WI38 (cell line): ENCODE data around the gene KCNIP1.

Experiments used
- H3K4me3 ChIP-seq: 2 replicates; pipeline ENCODE4 v1.5.1; 2011; ENCODE audit warnings: low read depth, mild to moderate bottlenecking, control low read depth, low read length
- TF ChIP-seq, protein P1 (sequence below): IDR thresholded peaks from 2 replicates; pipeline ENCODE4 v1.5.1; 2012; ENCODE audit warnings: low read depth, mild to moderate bottlenecking, control low read depth, low read length

KCNIP1 gene

DNA sequence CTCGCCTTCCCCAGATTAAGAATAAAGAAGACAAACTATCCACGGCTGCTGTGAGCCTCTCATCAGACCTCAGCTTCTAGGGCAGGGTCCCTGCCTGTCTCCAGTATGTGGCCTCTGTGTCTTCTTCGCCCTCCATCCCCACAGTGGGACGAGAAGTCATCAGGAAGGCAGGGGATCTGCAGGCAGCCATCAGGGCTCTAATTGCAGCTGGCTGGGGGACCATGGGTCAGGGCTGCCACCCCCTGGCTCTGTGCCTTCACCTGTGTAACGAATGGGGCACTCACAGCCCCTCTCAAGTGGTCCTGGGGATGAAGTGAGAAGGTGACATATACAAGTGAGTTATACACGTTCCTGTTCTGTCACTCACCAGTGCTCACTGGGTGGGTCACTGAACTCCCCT, 139.8 kb downstream of the KCNIP1 start:
- no peak overlapping the region for H3K4me3 ChIP-seq
- TF ChIP-seq, protein P1, sequence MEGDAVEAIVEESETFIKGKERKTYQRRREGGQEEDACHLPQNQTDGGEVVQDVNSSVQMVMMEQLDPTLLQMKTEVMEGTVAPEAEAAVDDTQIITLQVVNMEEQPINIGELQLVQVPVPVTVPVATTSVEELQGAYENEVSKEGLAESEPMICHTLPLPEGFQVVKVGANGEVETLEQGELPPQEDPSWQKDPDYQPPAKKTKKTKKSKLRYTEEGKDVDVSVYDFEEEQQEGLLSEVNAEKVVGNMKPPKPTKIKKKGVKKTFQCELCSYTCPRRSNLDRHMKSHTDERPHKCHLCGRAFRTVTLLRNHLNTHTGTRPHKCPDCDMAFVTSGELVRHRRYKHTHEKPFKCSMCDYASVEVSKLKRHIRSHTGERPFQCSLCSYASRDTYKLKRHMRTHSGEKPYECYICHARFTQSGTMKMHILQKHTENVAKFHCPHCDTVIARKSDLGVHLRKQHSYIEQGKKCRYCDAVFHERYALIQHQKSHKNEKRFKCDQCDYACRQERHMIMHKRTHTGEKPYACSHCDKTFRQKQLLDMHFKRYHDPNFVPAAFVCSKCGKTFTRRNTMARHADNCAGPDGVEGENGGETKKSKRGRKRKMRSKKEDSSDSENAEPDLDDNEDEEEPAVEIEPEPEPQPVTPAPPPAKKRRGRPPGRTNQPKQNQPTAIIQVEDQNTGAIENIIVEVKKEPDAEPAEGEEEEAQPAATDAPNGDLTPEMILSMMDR, result no peak

DNA sequence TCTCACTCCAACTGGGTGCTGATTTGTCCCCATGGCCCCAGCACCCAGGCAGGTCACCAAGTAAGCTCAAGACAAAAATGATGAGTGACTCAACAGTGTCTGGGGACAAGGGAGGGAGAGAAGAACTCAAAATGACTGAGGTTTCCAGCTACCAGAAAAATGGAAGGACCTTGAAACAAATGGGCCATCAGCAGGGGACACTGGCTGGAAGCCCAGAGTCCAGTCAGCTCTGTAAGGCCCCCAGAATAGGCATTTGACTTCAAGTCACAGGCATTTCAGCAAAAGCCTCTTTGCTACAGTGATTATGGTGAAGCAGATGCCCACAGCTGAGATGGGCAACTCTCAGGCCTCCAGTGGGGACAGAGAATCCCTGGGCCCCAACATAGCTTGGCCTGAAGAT, 140.7 kb downstream of the KCNIP1 start:
- TF ChIP-seq, protein P1, result no peak
- H3K4me3 ChIP-seq, result no peak overlapping the region

DNA sequence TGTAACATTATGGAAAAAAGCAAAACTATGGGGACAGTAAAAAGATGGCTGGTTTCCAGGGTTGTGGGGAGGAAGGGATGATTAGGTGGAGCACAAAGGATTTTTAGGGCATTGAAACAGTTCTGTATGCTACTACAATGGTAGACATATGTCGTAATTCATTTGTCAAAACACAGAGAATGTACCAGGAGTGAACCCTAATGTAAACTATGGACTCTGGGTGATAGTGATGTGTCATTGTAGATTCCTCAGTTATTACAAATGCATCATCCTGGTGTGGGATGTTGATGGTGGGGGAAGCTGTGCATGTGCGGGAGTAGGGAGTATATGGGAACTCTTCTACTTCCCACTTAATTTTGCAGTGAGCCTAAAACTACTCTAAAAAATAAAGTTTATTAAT, 144.7 kb downstream of the KCNIP1 start:
- H3K4me3 ChIP-seq, result no peak overlapping the region
- TF ChIP-seq, protein P1, result no peak

DNA sequence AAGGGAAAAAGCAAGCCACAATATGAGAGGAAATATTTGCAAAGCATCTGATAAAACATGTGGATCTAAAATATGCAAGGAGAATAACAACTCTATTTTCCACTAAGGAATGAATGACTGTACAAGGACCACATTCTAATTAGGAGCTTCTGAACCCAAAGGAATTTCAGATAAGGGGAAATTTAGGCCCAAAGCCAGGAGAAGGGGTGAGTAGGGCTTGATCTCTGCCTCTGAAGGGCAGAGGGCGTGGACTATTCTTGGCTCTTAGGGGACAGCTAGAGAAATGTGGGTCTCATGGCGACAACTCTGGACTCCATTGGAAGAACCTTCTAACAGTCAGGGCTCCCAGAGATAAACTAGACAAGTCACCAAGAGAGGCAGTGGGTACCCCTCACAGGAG, 147.0 kb downstream of the KCNIP1 start:
- TF ChIP-seq, protein P1, result no peak
- no peak overlapping the region for H3K4me3 ChIP-seq

DNA sequence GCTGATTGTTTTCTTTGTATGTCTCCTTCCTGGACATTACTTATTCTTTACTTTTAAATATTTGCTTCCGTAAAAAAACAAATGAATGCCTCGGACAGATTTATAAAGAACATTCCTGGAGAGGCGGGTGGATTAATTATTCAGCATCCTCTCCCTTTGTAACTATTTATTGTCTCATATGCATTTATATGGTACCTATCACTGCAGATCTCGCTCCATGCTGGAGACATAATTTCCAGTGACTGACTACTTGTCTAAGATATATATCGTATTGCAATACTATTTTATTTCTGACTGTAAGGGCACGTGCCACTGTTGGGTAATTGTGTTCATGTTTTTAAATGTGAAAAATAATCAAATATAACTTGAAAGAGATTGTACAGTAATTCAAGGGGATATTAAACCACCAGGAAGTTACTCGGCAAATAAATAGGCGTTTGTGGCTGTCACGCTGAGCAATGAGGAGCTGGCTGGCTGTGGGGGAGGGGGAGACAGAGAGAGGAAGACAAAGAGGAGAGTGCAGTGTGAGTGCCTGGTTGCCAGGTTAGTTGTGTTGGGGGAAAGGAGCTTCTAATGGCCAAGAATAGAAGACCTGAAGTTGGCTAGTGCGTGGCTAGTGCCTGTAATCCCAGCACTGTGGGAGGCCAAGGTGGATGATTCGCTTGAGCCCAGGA, 147.9 kb downstream of the KCNIP1 start:
- TF ChIP-seq, protein P1, result no peak

DNA sequence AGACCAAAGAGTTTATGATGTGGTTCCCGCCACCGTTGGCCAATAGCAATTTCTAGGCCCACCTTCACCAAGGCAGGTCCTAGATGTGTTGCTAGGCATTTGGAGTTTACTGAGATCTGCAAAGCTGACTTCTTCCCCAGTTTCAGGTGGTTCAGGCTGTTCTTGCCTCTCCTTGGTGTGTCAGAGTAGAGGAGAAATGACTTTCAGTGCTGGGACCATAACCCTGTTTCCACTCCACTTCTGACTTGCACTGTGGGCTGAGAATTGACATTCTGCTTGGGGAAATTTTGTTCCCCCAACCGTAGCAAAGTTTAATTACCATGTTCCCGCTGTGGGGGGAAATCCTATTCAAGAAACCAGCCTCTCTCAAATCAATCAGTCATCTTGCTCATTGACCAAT, 151.7 kb downstream of the KCNIP1 start:
- TF ChIP-seq, protein P1, result no peak
- H3K4me3 ChIP-seq, result no peak overlapping the region

More for the DNA sequence above, 147.9 kb downstream of the KCNIP1 start:
- H3K4me3 ChIP-seq, result no peak overlapping the region

DNA sequence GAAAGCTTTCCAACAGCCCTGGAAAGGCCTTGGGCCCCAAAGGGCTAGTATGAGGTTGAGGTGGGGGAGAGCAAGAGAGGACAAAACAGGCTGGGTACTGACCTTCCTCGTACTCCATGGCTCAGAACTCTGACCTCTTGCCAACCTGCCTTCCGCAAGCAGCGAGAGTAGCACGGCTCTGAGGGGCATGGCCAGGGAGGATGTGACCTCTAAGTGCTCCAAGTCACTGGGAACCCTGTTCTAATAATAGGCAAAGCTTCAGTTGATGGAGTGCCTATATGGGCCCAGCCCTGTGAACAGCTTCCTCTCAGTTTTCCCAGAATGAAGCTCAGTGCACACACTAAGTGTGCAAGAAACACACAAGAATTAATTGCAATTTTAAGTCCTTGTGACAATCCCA, 152.1 kb downstream of the KCNIP1 start:
- no peak overlapping the region for H3K4me3 ChIP-seq
- TF ChIP-seq, protein P1, result no peak
